Activated T-cell treated with anti-CD3 and anti-CD28 coated beads, Interleukin-2, amount 50 U/mL, for 1 hour (primary cell): ENCODE results near the gene CFAP97D1.
"Not testable (repeated sequence)": the region's sequence is repeated elsewhere in the genome, so short reads cannot be mapped to it uniquely, and the experiment has no call there.

ENCODE experiments used
- DNase-seq: peaks from one replicate; pipeline ENCODE4 v3.0.0-alpha.2; 2020

Gene CFAP97D1

DNA sequence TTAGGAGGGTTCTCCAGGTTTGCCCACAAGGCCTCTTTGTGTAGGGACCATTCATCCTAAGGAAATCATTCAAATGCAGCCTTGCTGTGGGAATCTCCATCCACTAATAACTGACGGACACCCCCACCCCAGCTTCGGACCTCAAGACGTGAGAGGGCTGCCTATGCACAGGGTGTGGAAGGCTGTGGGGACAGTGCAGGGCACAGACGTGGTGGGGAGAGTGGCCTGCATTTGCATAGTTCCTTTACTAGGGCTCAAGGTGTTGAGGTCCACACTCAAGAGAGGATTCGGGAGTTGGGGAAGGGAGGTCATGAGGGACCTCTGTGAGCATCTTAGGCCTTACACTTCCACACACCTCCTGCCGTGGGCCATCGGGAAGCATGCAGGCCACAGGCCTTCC lies 11.3 kb upstream of the CFAP97D1 start:
- no peak for DNase-seq

- DNase-seq: no peak
Measured at GRCh38 chr17:43769426-43769825, 10.8 kb upstream of the CFAP97D1 start.

- DNase-seq: no peak
Measured at GRCh38 chr17:43769859-43770258, 10.4 kb upstream of the CFAP97D1 start.

- no peak for DNase-seq
Measured at GRCh38 chr17:43770957-43771356, 9.3 kb upstream of the CFAP97D1 start.

- no peak for DNase-seq
Measured at GRCh38 chr17:43771463-43771862, 8.8 kb upstream of the CFAP97D1 start.

- DNase-seq: no peak
Measured at GRCh38 chr17:43772877-43773648, 7.2 kb upstream of the CFAP97D1 start.

DNA sequence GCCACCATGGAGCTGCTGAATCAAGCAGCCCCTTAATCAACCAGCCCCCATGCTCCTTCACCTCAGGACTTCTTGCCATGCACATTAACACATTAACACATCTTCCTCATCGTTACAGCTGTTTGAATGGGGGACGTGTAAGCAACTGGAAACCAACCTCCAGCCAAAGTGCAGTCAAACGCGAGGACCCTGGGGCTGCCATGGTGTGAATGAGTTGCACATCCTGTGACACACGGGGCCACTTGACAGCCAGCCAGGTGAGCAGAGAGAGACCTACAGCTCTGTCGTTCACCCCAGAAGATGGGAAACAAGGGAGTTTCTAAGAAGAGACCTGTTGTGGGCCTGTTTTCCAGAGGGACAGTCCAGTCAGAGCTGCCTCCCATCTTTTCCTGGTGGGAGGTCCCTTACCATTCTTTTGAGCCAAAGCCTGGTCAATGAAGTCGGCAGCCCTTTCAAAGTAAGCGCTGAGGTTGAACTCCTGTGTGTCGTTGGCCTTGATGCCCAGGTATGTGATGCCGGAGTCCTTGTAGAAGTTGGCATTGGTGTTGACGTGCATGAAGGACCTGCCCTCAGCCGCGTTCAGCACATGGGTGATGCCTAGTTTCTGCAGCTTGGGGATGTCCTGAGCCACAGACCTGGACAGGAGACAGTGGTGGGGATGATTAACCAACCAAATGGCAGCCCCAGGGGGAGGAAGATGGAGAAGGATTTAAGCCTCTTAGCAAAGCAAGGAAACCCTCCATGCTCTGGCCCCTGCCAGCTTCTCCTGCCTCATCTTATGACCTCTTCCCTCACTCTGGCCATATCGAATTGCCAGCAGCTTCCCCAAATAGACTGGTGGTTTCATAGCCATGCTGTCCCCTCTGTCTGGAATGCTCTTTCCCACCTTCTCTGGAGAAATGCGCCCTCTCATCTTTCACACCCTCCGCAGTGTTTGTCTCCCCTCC lies 5.7 kb upstream of the CFAP97D1 start:
- no peak for DNase-seq

GRCh38 chr17:43778337-43779144 lies 1.7 kb upstream of the CFAP97D1 start, which contains the start of gene DUSP3:
DUSP3 (minus strand) TSS chr17:43778977; CDS start chr17:43778924, 53 bp downstream.
- peak; percentile 82 for DNase-seq

DNA sequence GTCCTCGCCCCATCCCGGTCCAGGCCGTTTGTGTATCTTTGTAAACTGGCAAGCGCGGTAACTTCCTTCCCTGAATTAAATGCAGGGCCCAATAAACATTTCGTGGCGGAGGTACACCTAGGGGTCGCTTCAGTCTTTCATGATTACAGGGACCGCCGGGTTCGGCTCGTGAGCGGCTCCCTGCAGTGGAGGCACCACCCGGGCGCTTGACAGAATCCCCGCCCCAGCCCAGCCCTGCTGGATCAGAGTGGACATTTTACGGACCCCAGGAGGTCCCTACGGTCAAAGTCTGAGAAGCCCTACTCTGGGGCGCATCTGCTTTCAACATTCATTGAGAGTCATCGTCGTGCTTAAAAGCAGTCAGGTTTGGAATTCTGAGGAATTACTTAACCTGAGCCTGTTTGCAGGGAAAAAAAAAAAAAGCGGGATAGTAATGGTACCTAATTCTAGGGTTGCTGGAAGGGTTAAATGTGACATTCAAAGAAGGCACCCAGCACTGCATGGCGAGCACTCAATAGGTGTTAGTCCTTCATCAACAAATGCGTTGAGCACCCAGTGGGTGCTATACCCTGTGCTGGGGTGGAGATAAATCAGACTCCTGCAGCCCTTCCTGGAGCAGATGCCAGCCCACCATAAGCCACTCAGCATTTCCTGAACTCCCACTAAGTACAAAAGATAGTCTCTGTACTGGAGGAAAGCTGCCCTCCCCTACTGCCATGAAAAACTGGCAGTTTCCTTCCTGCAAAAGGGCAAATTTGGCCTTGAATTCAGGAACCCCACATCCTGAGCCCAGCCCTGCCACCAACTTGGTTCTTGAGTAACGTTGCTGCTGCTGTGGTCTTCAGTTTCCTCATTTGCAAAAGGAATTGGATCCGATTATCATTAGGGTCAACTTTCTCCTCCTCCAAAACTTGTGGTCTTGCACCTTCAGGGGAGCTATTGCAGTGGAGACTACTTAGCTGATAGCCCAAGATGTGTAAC lies 800 bp upstream of the CFAP97D1 start:
- no peak for DNase-seq

GRCh38 chr17:43782913-43783680 lies 2.9 kb downstream of the CFAP97D1 start:
- DNase-seq: no peak

- no peak for DNase-seq
Measured at GRCh38 chr17:43784068-43784467, 3.8 kb downstream of the CFAP97D1 start.

DNA sequence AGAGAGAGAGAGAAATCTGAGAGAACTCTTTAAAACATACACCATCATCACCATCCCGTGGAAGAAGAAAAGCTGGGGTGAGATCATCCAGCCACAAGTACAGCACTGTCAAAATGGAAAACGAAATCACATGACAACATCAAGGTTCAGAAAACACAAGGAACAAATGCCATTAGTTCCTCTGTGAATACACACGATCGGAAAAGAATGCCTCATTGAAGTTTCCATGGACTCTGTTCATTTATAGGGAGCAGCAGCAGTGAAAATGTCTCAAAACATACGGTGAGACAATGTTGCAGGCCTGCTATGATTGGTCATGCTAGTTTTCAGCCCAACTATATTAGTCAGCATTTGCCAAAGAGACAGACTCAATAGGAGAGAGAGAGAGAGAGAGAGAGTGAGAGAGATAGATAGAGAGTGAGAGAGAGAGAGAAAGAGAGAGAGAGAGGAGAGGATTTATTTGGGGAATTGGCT lies 4.4 kb downstream of the CFAP97D1 start:
- no peak for DNase-seq

DNA sequence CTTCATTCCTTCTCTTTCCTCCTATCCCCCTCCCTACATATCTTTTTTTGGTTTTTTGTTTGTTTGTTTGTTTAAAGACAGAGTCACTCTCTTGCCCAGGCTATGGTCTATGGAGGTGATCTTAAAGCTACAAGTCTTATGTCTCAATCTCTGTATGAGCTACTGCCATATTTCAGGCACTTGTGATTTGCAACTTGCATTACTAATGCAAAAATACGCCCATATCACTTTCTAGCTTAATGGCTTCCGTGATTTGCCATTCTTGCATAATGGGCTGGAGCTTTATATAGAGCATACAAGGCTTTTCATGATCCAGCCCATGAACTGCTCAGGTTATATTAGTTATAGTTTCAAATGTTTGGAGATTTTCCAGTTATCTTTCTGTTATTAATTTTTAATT lies 7.5 kb downstream of the CFAP97D1 start:
- DNase-seq: no peak

GRCh38 chr17:43788540-43788939 lies 8.3 kb downstream of the CFAP97D1 start:
- no peak for DNase-seq

GRCh38 chr17:43789482-43789881 lies 9.2 kb downstream of the CFAP97D1 start:
- no peak for DNase-seq

DNA sequence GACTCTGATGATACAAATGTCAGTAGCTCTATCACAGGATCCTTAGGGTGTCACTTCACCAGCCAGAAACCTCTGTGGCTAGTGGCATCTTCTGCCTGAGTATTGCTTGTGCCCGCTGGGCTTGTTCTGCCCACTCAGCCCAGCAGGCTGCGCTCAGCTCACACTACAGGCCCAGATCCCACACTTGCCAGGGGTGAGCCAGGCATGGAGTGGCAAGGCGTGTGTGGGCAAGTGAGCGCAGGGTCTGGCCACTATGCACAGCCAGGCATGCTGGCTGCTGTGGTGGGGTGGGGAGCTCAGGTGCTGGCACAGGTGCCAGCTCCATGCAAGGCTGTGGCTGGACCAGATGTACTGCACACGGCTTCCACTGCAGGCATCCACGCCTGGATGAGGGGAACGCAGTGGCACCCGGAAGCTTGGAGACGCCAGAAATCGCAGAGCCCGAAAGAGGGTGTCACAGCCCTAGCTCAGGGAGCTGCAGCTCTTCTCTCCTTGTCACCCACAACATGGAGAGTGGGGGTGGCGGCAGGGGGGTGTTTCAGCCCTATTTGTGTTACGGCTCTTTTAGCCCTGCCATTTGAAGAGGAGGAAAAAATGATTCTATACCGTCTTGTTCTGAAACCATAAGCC lies 10.2 kb downstream of the CFAP97D1 start:
- DNase-seq: no peak

- DNase-seq: no peak
Measured at GRCh38 chr17:43791589-43791988, 11.4 kb downstream of the CFAP97D1 start.

GRCh38 chr17:43792668-43793067 lies 12.4 kb downstream of the CFAP97D1 start:
- DNase-seq: not testable (repeated sequence)

GRCh38 chr17:43798024-43798423 lies 17.8 kb downstream of the CFAP97D1 start:
- DNase-seq: not testable (repeated sequence)

- no peak for DNase-seq
Measured at GRCh38 chr17:43799047-43799446, 18.8 kb downstream of the CFAP97D1 start.
